Activated CD8-positive, alpha-beta memory T cell treated with anti-CD3 and anti-CD28 coated beads for 48 hours (primary cell): ENCODE data around the gene NGLY1.

Source experiments
- DNase-seq, 3 experiments: peaks; one replicate each; pipeline ENCODE4 v3.0.0-alpha.2; 2020; ENCODE audit warnings: low read depth in 2 of 3, low spot score in 2 of 3

NGLY1 gene

GRCh38 chr3:25783661-25784512, 644 bp upstream of the NGLY1 start:
- no peak for DNase-seq

- no peak for DNase-seq
Observed at GRCh38 chr3:25782636-25782937, 656 bp downstream of the NGLY1 start.

DNA sequence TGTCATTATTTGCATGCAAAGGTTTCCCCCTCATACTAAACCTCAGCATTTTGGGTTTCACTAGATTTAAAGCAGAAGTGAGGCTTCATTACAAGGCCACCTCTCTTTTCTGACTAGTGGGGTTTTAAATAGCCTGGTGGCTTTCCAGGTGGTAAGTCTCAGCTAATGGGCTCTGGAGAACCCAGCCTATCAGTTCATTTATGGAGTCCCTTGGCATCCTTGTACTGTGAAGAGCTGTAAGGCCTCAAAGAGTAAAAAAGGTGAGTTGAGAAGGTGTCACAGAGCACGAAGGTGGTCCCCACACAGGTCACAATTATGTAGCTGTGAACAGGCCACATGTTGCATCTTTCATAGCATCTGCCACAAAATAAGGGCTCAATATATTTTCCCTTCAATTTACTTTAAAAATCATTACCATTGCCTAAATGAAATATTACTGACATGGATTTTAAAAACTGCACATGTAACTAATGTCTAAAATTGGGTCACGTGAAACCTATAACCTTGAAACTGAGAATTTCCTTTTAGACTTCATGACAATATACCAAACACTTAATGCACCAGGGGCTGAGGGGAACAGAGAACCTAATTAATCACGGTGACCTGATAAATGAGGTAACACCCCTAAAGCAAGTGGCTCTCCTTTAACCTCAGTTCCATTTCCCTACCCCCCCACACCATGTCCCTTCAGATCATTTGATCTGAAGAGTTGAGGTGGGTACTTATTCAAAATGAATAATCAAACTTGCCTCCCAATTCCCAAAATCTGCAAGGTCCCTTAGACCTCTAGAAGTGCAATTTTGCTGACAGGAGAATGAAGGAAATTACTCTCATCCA, 1.3 kb downstream of the NGLY1 start:
- no peak for DNase-seq

GRCh38 chr3:25781145-25781757, 2.0 kb downstream of the NGLY1 start:
- no peak for DNase-seq

DNA sequence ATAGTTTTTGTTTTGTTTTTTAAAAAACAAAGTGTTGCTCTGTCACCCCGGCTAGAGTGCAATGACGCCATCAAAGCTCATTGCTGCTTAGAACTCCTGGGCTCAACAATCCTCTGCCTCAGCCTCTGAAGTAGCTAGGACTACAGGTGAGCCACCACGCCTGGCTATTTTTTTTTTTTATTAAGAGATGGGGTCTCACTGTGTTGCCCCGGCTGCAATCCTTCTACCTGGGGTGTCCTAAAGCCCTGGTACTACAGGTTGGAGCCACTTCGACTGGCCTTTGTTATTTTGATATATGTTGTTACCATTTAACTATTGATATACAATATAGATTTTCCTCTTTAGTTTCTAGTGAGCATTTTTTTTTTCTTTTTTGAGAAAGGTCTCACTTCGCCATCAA, 2.6 kb downstream of the NGLY1 start:
- DNase-seq, result no peak

- DNase-seq, result no peak
Observed at GRCh38 chr3:25775936-25776335, 7.3 kb downstream of the NGLY1 start.

DNA sequence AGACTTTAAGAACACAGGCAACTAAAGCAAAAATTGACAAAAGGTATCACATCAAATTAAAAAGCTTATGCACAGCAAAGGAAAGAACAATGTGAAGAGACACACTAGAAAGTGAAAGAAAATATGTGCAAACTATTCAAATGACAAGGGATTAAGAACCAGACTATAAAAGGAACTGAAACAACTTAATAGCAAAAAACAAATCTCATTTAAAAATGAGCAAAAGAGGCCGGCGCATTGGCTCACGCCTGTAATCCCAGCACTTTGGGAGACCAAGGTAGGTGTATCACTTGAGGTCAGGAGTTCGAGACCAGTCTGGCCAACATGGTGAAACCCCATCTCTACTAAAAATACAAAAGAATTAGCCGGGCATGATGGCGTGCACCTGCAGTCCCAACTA, 14.4 kb downstream of the NGLY1 start:
- DNase-seq, result no peak

GRCh38 chr3:25751725-25752124, 31.5 kb downstream of the NGLY1 start:
- no peak for DNase-seq

DNA sequence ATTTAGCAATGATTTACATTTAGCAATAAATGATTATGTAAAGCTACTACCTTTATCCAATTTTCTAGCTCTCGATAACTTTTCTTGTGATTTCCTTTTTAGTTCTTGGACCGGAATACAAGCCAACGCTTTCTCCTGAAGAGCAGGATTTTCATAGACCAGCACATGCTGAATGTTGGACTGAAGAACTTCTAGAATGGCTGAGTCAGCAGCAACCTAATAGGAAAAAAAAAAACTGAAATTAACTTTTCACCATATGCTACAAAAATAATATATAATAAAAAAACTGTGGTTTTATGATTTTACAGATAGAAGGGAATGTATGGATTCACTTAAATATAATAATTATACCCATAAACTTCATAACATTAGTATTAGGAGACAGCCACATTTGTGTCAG, 32.2 kb downstream of the NGLY1 start:
- no peak for DNase-seq

DNA sequence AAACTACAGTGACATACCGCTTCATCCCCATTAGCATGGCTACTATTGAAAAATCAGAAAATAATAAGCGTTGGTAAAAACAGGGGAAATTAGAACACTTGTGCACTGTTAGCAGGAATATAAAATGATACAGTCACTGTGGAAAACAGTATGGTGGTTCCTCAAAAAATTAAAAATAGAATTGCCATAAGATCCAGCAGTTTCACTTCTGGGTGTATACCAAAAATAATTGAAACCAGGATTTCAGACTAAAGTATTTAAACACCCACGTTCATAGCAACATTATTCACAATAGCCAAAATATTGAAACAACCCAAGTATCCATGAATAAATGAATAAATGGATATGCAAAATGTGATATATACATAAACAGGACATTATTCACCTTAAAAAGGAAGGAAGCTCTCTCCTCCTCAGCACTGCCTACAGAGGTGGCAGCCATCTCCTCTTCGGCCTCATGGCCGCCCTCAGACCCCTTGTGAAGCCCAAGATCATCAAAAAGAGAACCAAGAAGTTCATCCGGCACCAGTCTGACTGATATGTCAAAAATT, 34.1 kb downstream of the NGLY1 start:
- no peak for DNase-seq

GRCh38 chr3:25748189-25748588, 35.1 kb downstream of the NGLY1 start:
- DNase-seq, result no peak

- DNase-seq, result no peak
Observed at GRCh38 chr3:25747033-25747432, 36.2 kb downstream of the NGLY1 start.

- DNase-seq, result no peak
Observed at GRCh38 chr3:25744470-25744869, 38.8 kb downstream of the NGLY1 start.

DNA sequence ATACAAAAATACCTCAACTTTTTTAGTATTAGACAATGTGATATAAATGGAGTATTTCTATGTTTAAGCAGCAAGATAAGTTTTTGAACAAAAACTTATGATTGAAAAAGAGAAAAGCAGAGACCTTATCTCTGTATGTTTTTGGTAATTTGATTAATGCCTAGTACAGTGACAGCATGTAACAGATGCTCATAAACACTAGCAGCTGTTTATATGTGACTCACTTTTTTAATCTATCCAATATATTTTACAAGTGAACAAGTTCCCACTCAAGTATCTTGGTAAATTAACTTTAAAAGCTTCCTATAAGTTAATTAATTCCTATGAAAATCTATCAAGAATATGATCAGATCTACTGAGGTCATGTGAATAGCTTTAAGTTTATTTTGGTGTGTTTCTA, 55.1 kb downstream of the NGLY1 start:
- DNase-seq, result no peak

- DNase-seq, result no peak
Observed at GRCh38 chr3:25727316-25727715, 55.9 kb downstream of the NGLY1 start.

DNA sequence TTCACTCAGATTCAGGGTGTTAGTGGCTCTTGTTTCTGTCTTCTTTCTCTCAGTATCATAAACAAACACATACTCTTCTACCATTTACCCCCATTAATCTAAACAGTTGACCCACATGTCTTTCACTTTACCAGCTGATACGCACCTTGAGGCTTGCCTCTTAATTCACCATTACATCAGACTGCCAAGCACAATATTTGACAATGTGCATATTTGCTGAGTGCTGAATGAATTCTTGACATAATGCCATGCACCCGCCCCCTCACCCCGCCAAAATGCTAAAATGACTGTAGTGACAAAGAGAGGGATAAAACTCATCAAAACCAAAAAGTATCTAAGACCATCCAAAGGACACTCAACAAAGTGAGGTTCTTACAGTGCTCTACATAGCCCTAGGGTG, 57.4 kb downstream of the NGLY1 start:
- no peak for DNase-seq

DNA sequence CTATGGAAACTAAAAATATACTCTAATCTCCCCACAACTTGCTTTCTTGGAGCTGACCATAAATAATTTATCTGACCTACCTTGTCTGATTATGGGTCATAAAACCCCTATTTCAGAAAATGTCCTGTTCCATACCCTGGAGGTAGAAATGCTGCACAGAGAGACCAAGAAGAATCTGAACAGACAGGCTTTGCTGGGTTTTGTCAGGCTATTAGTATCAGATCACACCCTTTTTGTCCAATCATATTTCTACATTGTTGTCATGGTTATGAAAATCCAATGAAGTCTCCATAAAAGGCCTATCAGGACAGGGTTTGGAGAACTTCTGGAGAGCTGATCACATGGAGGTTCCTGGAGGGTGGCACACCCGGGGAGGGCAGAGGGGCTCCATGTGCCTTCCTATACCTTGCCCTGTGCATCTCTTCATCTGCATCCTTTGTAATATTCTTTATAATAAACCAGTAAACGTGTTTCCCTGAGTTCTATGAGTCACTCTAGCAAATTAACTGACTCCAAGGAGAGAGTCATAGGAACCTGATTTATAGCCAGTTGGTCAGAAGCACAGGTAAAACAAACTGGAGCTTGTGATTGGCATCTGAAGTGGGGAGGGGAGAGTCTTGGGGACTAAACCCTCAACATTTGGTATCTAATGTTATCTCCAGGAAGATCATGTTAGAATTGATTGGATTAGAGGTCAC, 58.1 kb downstream of the NGLY1 start:
- no peak for DNase-seq

- DNase-seq, result no peak
Observed at GRCh38 chr3:25723802-25724201, 59.4 kb downstream of the NGLY1 start.

DNA sequence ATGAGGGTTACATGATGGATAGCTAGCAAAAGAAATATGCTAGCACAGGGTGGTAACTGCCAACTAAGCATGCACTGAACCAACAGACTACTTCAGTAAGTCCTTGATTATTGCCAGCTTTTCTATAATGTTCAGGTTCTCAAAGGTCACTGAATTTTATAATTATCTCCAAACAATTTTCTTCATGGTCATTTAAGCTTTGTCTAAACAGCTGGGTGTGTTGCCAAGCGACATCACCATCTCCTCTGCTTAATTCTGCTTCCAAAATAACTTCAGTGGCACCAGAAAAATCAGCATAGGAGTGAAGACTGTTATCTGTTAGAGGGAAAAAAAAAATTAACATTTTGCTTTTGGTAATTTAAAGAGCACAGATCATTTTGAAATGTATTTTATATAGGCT, 63.9 kb downstream of the NGLY1 start:
- no peak for DNase-seq

DNA sequence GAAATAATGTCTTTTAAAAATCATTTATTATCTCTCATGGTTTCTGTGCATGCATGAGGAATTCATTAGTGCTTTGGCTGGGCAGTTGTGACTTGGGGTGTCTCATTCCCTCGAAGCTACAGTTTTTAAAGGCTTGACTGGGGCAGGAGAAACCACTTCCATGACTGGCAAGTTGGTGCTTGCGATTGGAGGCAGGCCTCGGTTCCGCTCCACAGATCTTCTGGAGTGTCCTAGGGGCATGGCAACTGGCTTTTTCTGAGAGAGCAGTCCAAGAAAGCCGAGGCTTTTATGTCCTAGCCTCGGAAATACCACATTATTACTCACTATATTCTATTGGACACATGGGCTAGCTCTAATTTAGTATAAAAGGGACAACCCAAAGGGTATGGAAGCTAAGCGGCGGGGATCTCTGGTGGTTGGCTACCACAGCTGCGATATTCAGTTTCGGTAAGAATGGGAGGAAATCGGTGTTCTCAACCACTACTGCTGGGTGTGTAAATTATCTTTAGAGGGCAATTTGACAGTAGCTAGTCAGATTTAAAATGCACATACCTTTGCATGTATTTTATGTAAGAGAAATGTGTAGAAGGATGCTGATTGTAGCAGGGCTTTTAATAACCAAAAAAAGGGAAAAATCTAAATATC, 69.8 kb downstream of the NGLY1 start:
- DNase-seq, result no peak

DNA sequence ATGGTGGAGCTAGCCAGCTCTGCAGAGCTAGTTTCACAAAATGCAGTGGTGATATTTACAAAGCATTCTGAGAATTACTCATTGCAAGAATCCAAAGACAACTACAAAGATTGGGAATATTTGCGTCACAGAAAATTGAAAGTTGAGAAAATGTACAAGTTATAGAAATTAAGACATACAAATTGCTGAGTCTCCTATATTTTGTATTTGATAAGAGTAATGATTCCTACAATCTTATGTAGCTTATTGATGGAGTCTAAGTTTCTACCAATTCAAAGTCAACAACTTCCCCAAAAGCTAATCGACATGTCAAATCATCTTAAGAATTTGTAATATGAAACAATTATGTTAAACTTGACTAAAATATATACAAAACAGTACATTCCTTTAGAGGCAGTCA, 72.2 kb downstream of the NGLY1 start:
- DNase-seq, result no peak
